ENCODE results near the gene CREB5.

- TF ChIP-seq POLR2A (IDR thresholded peaks at IDR 0.05) (no peak), CTCF (IDR thresholded peaks at IDR 0.05 in 8 of 11, conservative IDR thresholded peaks at IDR 0.05 in 3 of 11) (no peak)
Measured at GRCh38 chr7:28685242-28685643, 272.9 kb downstream of the CREB5 start.

All from spleen (tissue), 7 donors.